Pancreas (tissue), 10 donors: ENCODE measurements around the gene PRPS1L1. TPM values are rescaled to one million over a fixed set of nuclear protein-coding genes. Genes with fewer than 3 reads are reported as not detected.

Experiments used
- ATAC-seq, 4 donors: fragments of 200-7000 bp; cut with Tn5 transposase; one replicate each; pipeline versions ENCODE4 v1.8.0 to v1.9.1; 2020; ENCODE audit warnings: mild to moderate bottlenecking in 4 of 4, moderate library complexity in 4 of 4
- DNase-seq, 6 donors: peaks; one replicate each; pipeline ENCODE4 v3.0.0-alpha.2; 2020
- FAIRE-seq: peaks from 2 replicates; lab custom pipeline; 2012; peaks lifted over from hg19 to GRCh38; lab: Jason Lieb, UNC
- H3K27ac ChIP-seq, 4 donors: fragments of 200-600 bp; sonication (generic); 1 replicate in 3 of 4; 2 replicates in 1 of 4; pipeline versions ENCODE4 v1.5.0 to v1.8.0; 2020
- H3K27me3 ChIP-seq, 4 donors: fragments of 200-600 bp; one replicate each; pipeline ENCODE4 v1.8.0; 2021
- H3K36me3 ChIP-seq, 3 donors: fragments of 200-600 bp; sonication (generic) in 1 of 3; one replicate each; pipeline versions ENCODE4 v1.5.0 to v1.8.0; 2020 to 2021
- H3K4me1 ChIP-seq, 3 donors: fragments of 200-600 bp; one replicate each; pipeline ENCODE4 v1.8.0; 2021
- H3K4me3 ChIP-seq, 4 donors: fragments of 200-600 bp; sonication (generic) in 2 of 4; one replicate each; pipeline versions ENCODE4 v1.5.0 to v1.8.0; 2020 to 2021
- H3K9me3 ChIP-seq, 4 donors: fragments of 200-600 bp; one replicate each; pipeline ENCODE4 v1.8.0; 2021
- CTCF ChIP-seq, 4 donors: fragments of 200-600 bp; sonication (generic) in 3 of 4; IDR thresholded peaks; one replicate each; pipeline versions ENCODE4 v1.5.0 to v1.8.0; 2021; ENCODE audit warnings: antibody characterized with exemption in 4 of 4
- WGBS, 2 donors: extraction: QIAGEN DNeasy Blood & Tissue Kit; methylation state at CpG; one replicate each; pipeline ENCODE4 v1.1.7; 2013; 5-methylcytosine and 5-hydroxymethylcytosine counted together
- intact Hi-C, 3 donors: fragments of 100-400 bp; cut with DNase I; formaldehyde crosslinking; loops; one replicate each; pipeline versions ENCODE4 v1.11.1 to v1.14.2; 2022
- polyA plus RNA-seq, 2 donors: library from polyadenylated mRNA; stranded (reverse); fragments of 200-250 nt; gene quantifications; one replicate each; pipeline ENCODE4 v1.2.3, GENCODE V29; 2013
- total RNA-seq, 6 donors: library from RNA; stranded (reverse); fragmentation: NEBNext Ultra II Directional in 4 of 6; extraction: Animal tissue kit (Norgen Biotek cat#: 25700) in 4 of 6; gene quantifications; one replicate each; pipeline versions ENCODE4 v1.2.1 to v1.2.4, GENCODE V29; 2021 to 2023
- donor health status: healthy with polysubstance abuse.
- donor health status: DM: no; HTN: no; CAD: no; lungs with moderate emphysema.
- donor health status: DM: no; HTN: no; CAD: no.
- donor health status: control.
- donor health status: control.
- donor health status: Bipolar disorder and iron deficiency.
- donor health status: DM: yes; HTN: yes; CAD: no.
- donor health status: DM: no; HTN: no; CAD: no.
- donor health status: DM: no; HTN: no; CAD: no.
- donor health status: DM: yes; HTN: yes; CAD: no.

PRPS1L1 gene
- total and polyA plus RNA-seq, 8 donors: not detected

GRCh38 chr7:18003286-18003994 is 24.2 kb downstream of the PRPS1L1 start:
- intact Hi-C loops: no loop called here
- WGBS, 2 donors: 38% methylated on average over 4 of the region's 4 CpGs
- no peak for ATAC-seq

GRCh38 chr7:17998692-17999091 is 29.0 kb downstream of the PRPS1L1 start:
- intact Hi-C loops: no loop called here
- H3K9me3 ChIP-seq: no peaks in the 10 kb centered on the region
- no peaks in the 10 kb centered on the region for H3K36me3 ChIP-seq
- no peaks in the 10 kb centered on the region for H3K4me1 ChIP-seq
- ATAC-seq (no peak), FAIRE-seq (no peak), DNase-seq (no peak)
- H3K27ac ChIP-seq: no peak overlapping the region
- no peak overlapping the region for H3K4me3 ChIP-seq
- WGBS, 2 donors: 72 to 81% methylated on average over 2 of the region's 2 CpGs
- no peaks in the 10 kb centered on the region for H3K27me3 ChIP-seq
- no peak for TF ChIP-seq CTCF (IDR thresholded peaks at IDR 0.05)

More at GRCh38 chr7:18003286-18003994, 24.2 kb downstream of the PRPS1L1 start:
- FAIRE-seq (no peak), DNase-seq (no peak)
- no peaks in the 10 kb centered on the region for H3K27me3 ChIP-seq
- H3K4me1 ChIP-seq: no peaks in the 10 kb centered on the region
- no peak for TF ChIP-seq CTCF (IDR thresholded peaks at IDR 0.05)
- no peak overlapping the region for H3K4me3 ChIP-seq
- H3K27ac ChIP-seq: no peak overlapping the region
- H3K36me3 ChIP-seq: no peaks in the 10 kb centered on the region
- no peaks in the 10 kb centered on the region for H3K9me3 ChIP-seq

GRCh38 chr7:17996442-17997223 is 31.0 kb downstream of the PRPS1L1 start:
- no peak for TF ChIP-seq CTCF (IDR thresholded peaks at IDR 0.05)
- FAIRE-seq (no peak), ATAC-seq (no peak), DNase-seq (no peak)
- WGBS, 2 donors: 0% methylated on average over 1 of the region's 1 CpG
- Histone ChIP-seq H3K9me3 (no peaks in the 10 kb centered on the region), H3K4me3 (no peak overlapping the region), H3K36me3 (no peaks in the 10 kb centered on the region), H3K27ac (no peak overlapping the region), H3K4me1 (no peaks in the 10 kb centered on the region), H3K27me3 (no peaks in the 10 kb centered on the region)
- intact Hi-C loops: no loop called here

- no peak for DNase-seq
- H3K4me1 ChIP-seq: no peaks in the 10 kb centered on the region
- H3K9me3 ChIP-seq: no peaks in the 10 kb centered on the region
- WGBS, 2 donors: 68 to 80% methylated on average over 2 of the region's 2 CpGs
- H3K27ac ChIP-seq: no peak overlapping the region
- TF ChIP-seq CTCF (IDR thresholded peaks at IDR 0.05): no peak
- no peaks in the 10 kb centered on the region for H3K36me3 ChIP-seq
- intact Hi-C loops: no loop called here
- no peak for ATAC-seq
- FAIRE-seq: no peak
- no peaks in the 10 kb centered on the region for H3K27me3 ChIP-seq
- no peak overlapping the region for H3K4me3 ChIP-seq
Observed at GRCh38 chr7:17996040-17996439, 31.6 kb downstream of the PRPS1L1 start.
